PC-3 (cell line): ENCODE results near the gene PTOV1. TPM values are rescaled to one million over a fixed set of nuclear protein-coding genes. Genes with fewer than 3 reads are reported as not detected.

Source experiments
- ATAC-seq: fragments of 200-7000 bp; cut with Tn5 transposase; 2 replicates; pipeline ENCODE4 v1.9.1; 2020; ENCODE audit warnings: mild to moderate bottlenecking, moderate library complexity
- BruUV-seq: library from RNA; stranded (reverse); fragments of 400-500 nt; replicated peaks from 2 replicates; lab custom pipeline; 2021; lab: Mats Ljungman, UMichigan
- CTCF ChIA-PET: fragments of 300-600 bp; sonication (Branson Sonifier 250); formaldehyde crosslinking; loops from one replicate; lab custom pipeline; 2022; ENCODE audit warnings: antibody characterized with exemption; lab: Charles Lee
- POLR2A ChIA-PET: fragments of 300-600 bp; sonication (Branson Sonifier 250); formaldehyde crosslinking; loops from one replicate; lab custom pipeline; 2022; ENCODE audit warnings: antibody characterized with exemption; ENCODE audit not compliant: unreplicated experiment; lab: Charles Lee
- DNase-seq: peaks from one replicate; pipeline ENCODE4 v3.0.0-alpha.2; 2015
- H2AFZ ChIP-seq: fragments of 300-600 bp; sonication (generic); 2 replicates; pipeline ENCODE4 v1.6.0; 2016; ENCODE audit warnings: antibody characterized with exemption, low read length
- H3F3A ChIP-seq: fragments of 300-600 bp; sonication (generic); one replicate; pipeline ENCODE4 v1.6.0; 2017; ENCODE audit warnings: antibody characterized with exemption, low read length, control low read depth, mild to moderate bottlenecking; ENCODE audit not compliant: unreplicated experiment
- H3K27ac ChIP-seq: fragments of 300-600 bp; sonication (generic); 2 replicates; pipeline ENCODE4 v1.5.1; 2016; ENCODE audit warnings: mild to moderate bottlenecking, low read length
- H3K27me3 ChIP-seq: fragments of 300-600 bp; sonication (generic); 2 replicates; pipeline ENCODE4 v1.6.1; 2016; ENCODE audit warnings: low read length, mixed read lengths
- H3K36me3 ChIP-seq: fragments of 300-600 bp; sonication (generic); 2 replicates; pipeline ENCODE4 v1.6.1; 2016; ENCODE audit warnings: low read depth, mixed run types, low read length, mixed read lengths
- H3K4me1 ChIP-seq: fragments of 300-600 bp; sonication (generic); 2 replicates; pipeline ENCODE4 v1.5.1; 2016; ENCODE audit warnings: low read length; ENCODE audit not compliant: insufficient read depth
- H3K4me2 ChIP-seq: fragments of 300-600 bp; sonication (generic); 2 replicates; pipeline ENCODE4 v1.6.0; 2016; ENCODE audit warnings: low read length
- H3K4me3 ChIP-seq: fragments of 300-600 bp; sonication (generic); 2 replicates; pipeline ENCODE4 v1.5.1; 2016; ENCODE audit warnings: mild to moderate bottlenecking, low read length, mixed read lengths
- H3K79me2 ChIP-seq: fragments of 300-600 bp; sonication (generic); 2 replicates; pipeline ENCODE4 v1.6.1; 2017; ENCODE audit warnings: low read length, mixed read lengths
- H3K9ac ChIP-seq: fragments of 300-600 bp; sonication (generic); 2 replicates; pipeline ENCODE4 v1.6.0; 2016; ENCODE audit warnings: mild to moderate bottlenecking, low read length
- H3K9me2 ChIP-seq: fragments of 300-600 bp; sonication (generic); replicated peaks from 2 replicates; pipeline ENCODE4 v1.6.1; 2016; ENCODE audit warnings: mixed run types, low read length, mixed read lengths
- H3K9me3 ChIP-seq: fragments of 300-600 bp; sonication (generic); 2 replicates; pipeline ENCODE4 v1.6.1; 2016; ENCODE audit warnings: low read length, mixed read lengths
- H4K20me1 ChIP-seq: fragments of 300-600 bp; sonication (generic); 2 replicates; pipeline ENCODE4 v1.6.1; 2016; ENCODE audit warnings: low read length, mixed read lengths
- EZH2 ChIP-seq: fragments of 300-600 bp; sonication (generic); IDR thresholded peaks from one replicate; pipeline ENCODE4 v1.6.1; 2017; ENCODE audit warnings: antibody characterized with exemption, mild to moderate bottlenecking, low read length; ENCODE audit not compliant: unreplicated experiment
- EZH2phosphoT487 ChIP-seq: fragments of 300-600 bp; sonication (generic); IDR thresholded peaks from 2 replicates; pipeline ENCODE4 v1.6.1; 2018; ENCODE audit warnings: mild to moderate bottlenecking, antibody characterized with exemption, low read length, borderline replicate concordance
- intact Hi-C: fragments of 100-400 bp; cut with micrococcal nuclease; formaldehyde crosslinking; loops from 2 replicates; pipeline ENCODE4 v1.9.0; 2023
- total RNA-seq: library from RNA; depleted of rRNA; stranded (reverse); fragments of >200 nt; gene quantifications from 2 replicates; pipeline ENCODE4 v1.2.3, GENCODE V29; 2014
- TF ChIP-seq, protein P1 (sequence below): fragments of 300-600 bp; sonication (generic); conservative IDR thresholded peaks from 2 replicates; pipeline ENCODE4 v1.5.1; 2017; ENCODE audit warnings: antibody characterized with exemption, low read depth, mild to moderate bottlenecking, low read length

Gene PTOV1
- total RNA-seq, 1 experiment from 2014 or later, result 148 TPM

DNA sequence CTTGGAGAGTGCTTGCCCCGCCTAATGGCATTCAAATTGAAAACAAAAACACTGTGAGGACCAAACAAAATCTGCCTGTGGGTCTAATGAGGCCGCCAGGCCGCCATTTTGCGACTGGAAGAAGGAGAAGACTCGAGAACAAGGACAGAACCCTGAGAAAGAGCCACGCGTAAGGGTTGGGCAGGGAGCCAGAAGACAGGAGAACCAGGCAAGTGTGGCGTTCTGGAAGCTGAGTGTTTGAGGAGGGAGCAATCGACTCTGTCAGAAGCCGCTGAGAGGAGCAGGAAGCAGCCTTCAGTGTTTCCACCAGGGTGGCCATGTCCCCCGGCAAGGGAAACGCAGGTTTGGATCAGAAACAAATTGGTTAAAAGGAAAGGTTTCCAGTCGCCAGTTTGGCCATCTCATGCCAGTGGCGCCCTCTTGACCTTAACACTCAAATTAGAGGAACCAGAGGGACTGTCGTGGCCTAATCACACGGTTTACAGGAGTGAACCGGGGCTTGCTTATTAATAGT lies 10.2 kb upstream of the PTOV1 start:
- no peak for TF ChIP-seq EZH2phosphoT487
- TF ChIP-seq, protein P1, sequence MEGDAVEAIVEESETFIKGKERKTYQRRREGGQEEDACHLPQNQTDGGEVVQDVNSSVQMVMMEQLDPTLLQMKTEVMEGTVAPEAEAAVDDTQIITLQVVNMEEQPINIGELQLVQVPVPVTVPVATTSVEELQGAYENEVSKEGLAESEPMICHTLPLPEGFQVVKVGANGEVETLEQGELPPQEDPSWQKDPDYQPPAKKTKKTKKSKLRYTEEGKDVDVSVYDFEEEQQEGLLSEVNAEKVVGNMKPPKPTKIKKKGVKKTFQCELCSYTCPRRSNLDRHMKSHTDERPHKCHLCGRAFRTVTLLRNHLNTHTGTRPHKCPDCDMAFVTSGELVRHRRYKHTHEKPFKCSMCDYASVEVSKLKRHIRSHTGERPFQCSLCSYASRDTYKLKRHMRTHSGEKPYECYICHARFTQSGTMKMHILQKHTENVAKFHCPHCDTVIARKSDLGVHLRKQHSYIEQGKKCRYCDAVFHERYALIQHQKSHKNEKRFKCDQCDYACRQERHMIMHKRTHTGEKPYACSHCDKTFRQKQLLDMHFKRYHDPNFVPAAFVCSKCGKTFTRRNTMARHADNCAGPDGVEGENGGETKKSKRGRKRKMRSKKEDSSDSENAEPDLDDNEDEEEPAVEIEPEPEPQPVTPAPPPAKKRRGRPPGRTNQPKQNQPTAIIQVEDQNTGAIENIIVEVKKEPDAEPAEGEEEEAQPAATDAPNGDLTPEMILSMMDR, result no peak
- TF ChIP-seq EZH2, result no peak
- H3K4me2 ChIP-seq, result no peak overlapping the region
- ChIA-PET CTCF (no interaction called here), POLR2A (no interaction called here)
- DNase-seq (no peak), ATAC-seq (no peak)
- no peaks in the 10 kb centered on the region for H3K4me1 ChIP-seq
- no peak overlapping the region for H3K9ac ChIP-seq
- H3K9me3 ChIP-seq, result no peaks in the 10 kb centered on the region
- intact Hi-C loops, result no loop called here
- H3K79me2 ChIP-seq, result no peaks in the 10 kb centered on the region
- no peaks in the 10 kb centered on the region for H3K9me2 ChIP-seq
- H3K27me3 ChIP-seq, result no peaks in the 10 kb centered on the region
- peaks cover 12% of the 10 kb centered on the region for H3K36me3 ChIP-seq
- H3F3A ChIP-seq, result no peaks in the 10 kb centered on the region
- no peaks in the 10 kb centered on the region for H4K20me1 ChIP-seq
- H3K4me3 ChIP-seq, result no peak overlapping the region
- no peak overlapping the region for H3K27ac ChIP-seq
- H2AFZ ChIP-seq, result no peak overlapping the region
- no TSS peak for BruUV-seq

DNA sequence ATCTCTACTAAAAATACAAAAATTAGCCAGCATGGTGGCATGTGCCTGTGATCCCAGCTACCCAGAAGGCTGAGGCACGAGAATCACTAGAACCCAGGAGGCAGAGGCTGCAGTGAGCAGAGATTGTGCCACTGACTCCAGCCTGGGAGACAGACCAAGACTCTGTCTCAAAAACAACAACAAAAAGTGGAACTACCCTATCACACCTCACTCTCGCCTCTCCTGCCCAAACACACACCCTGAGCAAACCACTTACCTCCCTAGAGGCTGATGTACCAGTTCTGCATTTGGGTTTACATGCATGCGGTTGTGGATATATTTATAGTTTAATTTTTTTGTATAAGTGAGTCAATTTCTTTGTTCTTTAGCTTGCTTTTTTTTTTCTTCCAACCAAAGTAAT lies 7.7 kb upstream of the PTOV1 start:
- Histone ChIP-seq H3K4me2 (no peak overlapping the region), H3K27me3 (no peaks in the 10 kb centered on the region), H3F3A (no peaks in the 10 kb centered on the region), H3K27ac (no peak overlapping the region), H2AFZ (no peak overlapping the region), H3K9ac (no peak overlapping the region), H4K20me1 (no peaks in the 10 kb centered on the region), H3K79me2 (no peaks in the 10 kb centered on the region), H3K36me3 (peaks cover 7% of the 10 kb centered on the region), H3K9me3 (no peaks in the 10 kb centered on the region), H3K4me1 (peaks cover 6% of the 10 kb centered on the region), H3K9me2 (no peaks in the 10 kb centered on the region), H3K4me3 (no peak overlapping the region)
- DNase-seq (no peak), ATAC-seq (no peak)
- POLR2A ChIA-PET, result no interaction called here
- intact Hi-C loops, result no loop called here
- TF ChIP-seq, protein P1, result no peak
- TF ChIP-seq EZH2phosphoT487 (no peak), EZH2 (no peak)
- BruUV-seq, result no TSS peak
- CTCF ChIA-PET, result no interaction called here
